Cardiac fibroblast (primary cell): ENCODE data around the gene MORN2.

ENCODE experiments used
- DNase-seq, 2 donors: peaks; one replicate each; pipeline versions ENCODE4 v3.0.0 to v3.0.0-alpha.2; 2010; ENCODE audit warnings: low read depth in 2 of 2
- H3K4me3 ChIP-seq, 2 donors: replicated peaks in 1 of 2; 1 replicate in 1 of 2; 2 replicates in 1 of 2; pipeline ENCODE4 v1.5.1; 2011; ENCODE audit warnings: low read depth in 2 of 2, low read length in 2 of 2, mild to moderate bottlenecking in 2 of 2, moderate library complexity in 1 of 2
- TF ChIP-seq, protein P1 (sequence below): IDR thresholded peaks from one replicate; pipeline ENCODE4 v1.5.1; 2011; ENCODE audit warnings: low read depth, mild to moderate bottlenecking, low read length, inconsistent platforms

The MORN2 gene

GRCh38 chr2:38907743-38908562, 32.2 kb downstream of the MORN2 start:
- H3K4me3 ChIP-seq, result no peak overlapping the region
- TF ChIP-seq, protein P1, sequence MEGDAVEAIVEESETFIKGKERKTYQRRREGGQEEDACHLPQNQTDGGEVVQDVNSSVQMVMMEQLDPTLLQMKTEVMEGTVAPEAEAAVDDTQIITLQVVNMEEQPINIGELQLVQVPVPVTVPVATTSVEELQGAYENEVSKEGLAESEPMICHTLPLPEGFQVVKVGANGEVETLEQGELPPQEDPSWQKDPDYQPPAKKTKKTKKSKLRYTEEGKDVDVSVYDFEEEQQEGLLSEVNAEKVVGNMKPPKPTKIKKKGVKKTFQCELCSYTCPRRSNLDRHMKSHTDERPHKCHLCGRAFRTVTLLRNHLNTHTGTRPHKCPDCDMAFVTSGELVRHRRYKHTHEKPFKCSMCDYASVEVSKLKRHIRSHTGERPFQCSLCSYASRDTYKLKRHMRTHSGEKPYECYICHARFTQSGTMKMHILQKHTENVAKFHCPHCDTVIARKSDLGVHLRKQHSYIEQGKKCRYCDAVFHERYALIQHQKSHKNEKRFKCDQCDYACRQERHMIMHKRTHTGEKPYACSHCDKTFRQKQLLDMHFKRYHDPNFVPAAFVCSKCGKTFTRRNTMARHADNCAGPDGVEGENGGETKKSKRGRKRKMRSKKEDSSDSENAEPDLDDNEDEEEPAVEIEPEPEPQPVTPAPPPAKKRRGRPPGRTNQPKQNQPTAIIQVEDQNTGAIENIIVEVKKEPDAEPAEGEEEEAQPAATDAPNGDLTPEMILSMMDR, result no peak
- DNase-seq, result peak in 1 of 2 donors; percentile 9

GRCh38 chr2:38909872-38910271, 34.1 kb downstream of the MORN2 start:
- TF ChIP-seq, protein P1, result no peak
- no peak for DNase-seq
- H3K4me3 ChIP-seq, result no peak overlapping the region

DNA sequence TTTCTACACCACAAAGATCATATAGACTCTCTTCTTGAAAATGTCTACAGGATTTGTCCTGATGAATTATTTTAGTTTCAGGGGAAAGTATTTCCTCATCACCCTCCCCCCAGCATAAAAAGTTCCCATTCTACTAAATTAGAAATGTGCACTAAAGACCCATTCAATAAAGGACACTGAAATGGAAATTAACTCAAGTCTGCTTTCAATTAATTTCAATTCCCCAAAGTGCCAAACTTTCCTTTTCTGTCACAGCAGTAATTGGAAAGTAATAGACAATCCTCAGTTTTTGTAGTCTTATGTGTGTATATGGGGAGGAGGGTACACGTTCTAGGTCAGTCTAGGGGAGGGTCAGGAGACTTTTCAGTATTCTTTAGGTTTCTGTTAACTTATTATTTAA, 35.4 kb downstream of the MORN2 start:
- TF ChIP-seq, protein P1, result no peak
- DNase-seq, result no peak
- no peak overlapping the region for H3K4me3 ChIP-seq

- no peak for DNase-seq
- H3K4me3 ChIP-seq, result no peak overlapping the region
- TF ChIP-seq, protein P1, result no peak
Observed at GRCh38 chr2:38912619-38913018, 36.8 kb downstream of the MORN2 start.

GRCh38 chr2:38922389-38922788, 46.6 kb downstream of the MORN2 start:
- H3K4me3 ChIP-seq, result no peak overlapping the region
- TF ChIP-seq, protein P1, result no peak
- DNase-seq, result no peak

GRCh38 chr2:38922902-38923301, 47.1 kb downstream of the MORN2 start:
- TF ChIP-seq, protein P1, result no peak
- no peak overlapping the region for H3K4me3 ChIP-seq
- DNase-seq, result no peak
